Measurements from ENCODE around the gene NAT8. TPM values are rescaled to one million over a fixed set of nuclear protein-coding genes. Genes with fewer than 3 reads are reported as not detected.

Gene NAT8
- not detected in 5 replicates for total RNA-seq (2022; extraction: Qiagen RNA extraction; ENCODE audit: low read depth)

GRCh38 chr2:73642338-73643018 is at the start of gene NAT8:
Gene NAT8 (minus strand): TSS chr2:73642422. CDS start chr2:73641628, 794 bp downstream.

Other genes with a start within 250 kb of the NAT8 start
- gene TPRKB, start 94.9 kb upstream of the NAT8 start, total RNA-seq (2022; extraction: Qiagen RNA extraction; ENCODE audit: low read depth): 66.9 to 107 TPM (median 81.6 TPM) in 5 replicates
- 40.7 to 46.7 TPM (median 41.4 TPM) in 5 replicates for gene DUSP11, start 137.7 kb upstream of the NAT8 start, total RNA-seq (2022; extraction: Qiagen RNA extraction; ENCODE audit: low read depth)
- gene C2orf78, start 141.8 kb upstream of the NAT8 start, total RNA-seq (2022; extraction: Qiagen RNA extraction; ENCODE audit: low read depth): not detected in 5 replicates
- 46.4 to 52.3 TPM (median 48.8 TPM) in 5 replicates for gene STAMBP, start 186.5 kb upstream of the NAT8 start, total RNA-seq (2022; extraction: Qiagen RNA extraction; ENCODE audit: low read depth)

Data from A549 treated with CpdA at 1 μM for 4 hours (cell line).